HCT116 (cell line): Measurements from ENCODE around the gene SLC15A3. TPM values are rescaled to one million over a fixed set of nuclear protein-coding genes. Genes with fewer than 3 reads are reported as not detected.

Source experiments
- CBX3 ChIP-seq: IDR thresholded peaks from 2 replicates; pipeline ENCODE4 v1.6.1; 2012; ENCODE audit warnings: low read depth
- EZH2phosphoT487 ChIP-seq: fragments of 200-600 bp; IDR thresholded peaks from 2 replicates; pipeline ENCODE4 v1.6.1; 2018; ENCODE audit warnings: antibody characterized with exemption, borderline replicate concordance
- MAX ChIP-seq: IDR thresholded peaks from 2 replicates; pipeline ENCODE4 v1.6.1; 2012
- POLR2A ChIP-seq: IDR thresholded peaks from 2 replicates; pipeline ENCODE4 v1.7.0; 2011; ENCODE audit warnings: borderline replicate concordance; ENCODE audit not compliant: insufficient read depth, insufficient read length; ENCODE audit errors: extremely low read depth
- REST ChIP-seq: IDR thresholded peaks from 2 replicates; pipeline ENCODE4 v1.6.1; 2012; ENCODE audit warnings: low read depth
- SIN3A ChIP-seq: IDR thresholded peaks from 2 replicates; pipeline ENCODE4 v1.6.1; 2012; ENCODE audit warnings: low read depth
- total RNA-seq: library from RNA; stranded (reverse); gene quantifications from one replicate; pipeline ENCODE4 v1.2.1, GENCODE V29; 2021; ENCODE audit not compliant: unreplicated experiment
- TF ChIP-seq, protein P1 (sequence below), 3 experiments: fragments of 200-600 bp in 1 of 3; sonication (generic) in 1 of 3; IDR thresholded peaks in 2 of 3; conservative IDR thresholded peaks in 1 of 3; 2 replicates each; pipeline ENCODE4 v1.5.1; 2012 to 2017; ENCODE audit warnings: low read depth in 2 of 3, low read length in 2 of 3, antibody characterized with exemption in 1 of 3, borderline replicate concordance in 1 of 3, control low read depth in 1 of 3, mild to moderate bottlenecking in 1 of 3, mixed read lengths in 1 of 3, mixed run types in 1 of 3, moderate library complexity in 1 of 3; ENCODE audit not compliant: insufficient read depth in 1 of 3

SLC15A3 gene
- total RNA-seq, 1 experiment from 2014 or later = not detected

DNA sequence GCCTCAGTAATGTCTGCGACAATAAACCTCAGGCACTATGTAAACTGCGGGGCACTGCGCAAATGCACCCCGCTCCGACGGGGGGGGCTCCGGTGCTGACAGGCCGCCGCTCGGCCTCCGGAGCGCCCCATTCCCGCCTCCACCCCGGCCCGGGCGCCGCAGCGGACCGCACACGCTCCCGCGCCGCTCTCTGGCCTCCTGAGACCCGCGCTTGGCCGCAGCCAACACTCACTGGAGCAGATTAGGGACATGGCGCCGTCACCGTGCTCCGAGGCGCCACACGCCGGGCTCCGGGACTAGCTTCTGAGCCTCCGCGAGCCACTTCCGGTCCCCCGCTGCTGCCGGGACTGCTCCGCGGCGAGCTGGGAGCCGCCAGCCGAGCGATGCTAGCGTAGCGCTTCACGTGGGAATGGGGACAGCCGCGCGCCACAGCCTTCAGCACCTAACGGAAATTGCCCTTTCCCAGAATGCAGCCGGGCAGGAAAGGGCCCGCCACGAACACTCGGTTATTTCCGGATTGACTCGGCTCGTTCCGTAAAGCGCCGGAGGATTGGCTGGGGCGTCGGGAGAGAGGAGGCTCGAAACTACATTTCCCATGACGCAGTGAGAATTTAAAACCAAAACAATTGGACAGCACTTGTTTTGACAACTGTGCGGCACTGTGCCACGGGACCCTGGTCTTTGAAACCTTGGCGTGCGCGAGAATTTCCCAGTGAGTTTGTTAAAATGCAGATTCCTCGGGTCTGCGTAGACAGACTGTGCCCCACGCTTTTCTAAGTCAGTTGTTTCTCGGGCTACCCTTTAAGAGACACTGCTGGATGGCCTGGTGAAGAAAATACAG is 45.6 kb downstream of the SLC15A3 start, which contains the start of gene PRPF19 (continued):
- no peak for TF ChIP-seq REST
- TF ChIP-seq POLR2A = peak; percentile 36
- TF ChIP-seq, protein P1, sequence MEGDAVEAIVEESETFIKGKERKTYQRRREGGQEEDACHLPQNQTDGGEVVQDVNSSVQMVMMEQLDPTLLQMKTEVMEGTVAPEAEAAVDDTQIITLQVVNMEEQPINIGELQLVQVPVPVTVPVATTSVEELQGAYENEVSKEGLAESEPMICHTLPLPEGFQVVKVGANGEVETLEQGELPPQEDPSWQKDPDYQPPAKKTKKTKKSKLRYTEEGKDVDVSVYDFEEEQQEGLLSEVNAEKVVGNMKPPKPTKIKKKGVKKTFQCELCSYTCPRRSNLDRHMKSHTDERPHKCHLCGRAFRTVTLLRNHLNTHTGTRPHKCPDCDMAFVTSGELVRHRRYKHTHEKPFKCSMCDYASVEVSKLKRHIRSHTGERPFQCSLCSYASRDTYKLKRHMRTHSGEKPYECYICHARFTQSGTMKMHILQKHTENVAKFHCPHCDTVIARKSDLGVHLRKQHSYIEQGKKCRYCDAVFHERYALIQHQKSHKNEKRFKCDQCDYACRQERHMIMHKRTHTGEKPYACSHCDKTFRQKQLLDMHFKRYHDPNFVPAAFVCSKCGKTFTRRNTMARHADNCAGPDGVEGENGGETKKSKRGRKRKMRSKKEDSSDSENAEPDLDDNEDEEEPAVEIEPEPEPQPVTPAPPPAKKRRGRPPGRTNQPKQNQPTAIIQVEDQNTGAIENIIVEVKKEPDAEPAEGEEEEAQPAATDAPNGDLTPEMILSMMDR (IDR thresholded peaks at IDR 0.05 in 2 of 3, conservative IDR thresholded peaks at IDR 0.05 in 1 of 3; ENCODE audit: borderline replicate concordance in 1 of 3, insufficient read depth in 1 of 3, low read depth in 2 of 3, low read length in 2 of 3) = no peak
- no peak for TF ChIP-seq EZH2phosphoT487
- no peak for TF ChIP-seq CBX3
- peak; percentile 91 for TF ChIP-seq SIN3A
- peak; percentile 94 for TF ChIP-seq MAX
